Spleen (tissue), 11 donors: ENCODE results near the gene SLC12A6. TPM values are rescaled to one million over a fixed set of nuclear protein-coding genes. Genes with fewer than 3 reads are reported as not detected.
A peak's percentile ranks its signal among the peaks of the same experiment; 100 is the strongest.

Experiments
- DNase-seq: peaks from one replicate; pipeline ENCODE4 v3.0.0-alpha.2; 2020
- H3K27ac ChIP-seq, 8 donors: fragments of 200-600 bp; sonication (generic) in 7 of 8; 1 replicate in 4 of 8; 2 replicates in 4 of 8; pipeline versions ENCODE4 v1.5.0 to v1.8.0; 2016 to 2021; ENCODE audit warnings: inconsistent platforms in 4 of 8, mild to moderate bottlenecking in 4 of 8, moderate library complexity in 1 of 8
- H3K27me3 ChIP-seq, 7 donors: fragments of 200-600 bp; sonication (generic) in 6 of 7; replicated peaks in 1 of 7; 1 replicate in 4 of 7; 2 replicates in 3 of 7; pipeline versions ENCODE4 v1.5.0 to v1.8.0; 2016 to 2021; ENCODE audit warnings: inconsistent platforms in 3 of 7, mild to moderate bottlenecking in 1 of 7
- H3K36me3 ChIP-seq, 6 donors: fragments of 200-600 bp; sonication (generic) in 5 of 6; 1 replicate in 4 of 6; 2 replicates in 2 of 6; pipeline versions ENCODE4 v1.5.0 to v1.8.0; 2016 to 2021; ENCODE audit warnings: inconsistent platforms in 2 of 6
- H3K4me1 ChIP-seq, 6 donors: fragments of 200-600 bp; sonication (generic) in 5 of 6; 1 replicate in 3 of 6; 2 replicates in 3 of 6; pipeline versions ENCODE4 v1.5.0 to v1.8.0; 2016 to 2021; ENCODE audit warnings: inconsistent platforms in 3 of 6
- H3K4me3 ChIP-seq, 8 donors: fragments of 200-600 bp; sonication (generic) in 7 of 8; 1 replicate in 4 of 8; 2 replicates in 4 of 8; pipeline versions ENCODE4 v1.5.0 to v1.8.0; 2016 to 2021; ENCODE audit warnings: inconsistent platforms in 4 of 8, mild to moderate bottlenecking in 4 of 8, moderate library complexity in 2 of 8
- H3K9me3 ChIP-seq, 8 donors: fragments of 200-600 bp; sonication (generic) in 7 of 8; 1 replicate in 4 of 8; 2 replicates in 4 of 8; pipeline versions ENCODE4 v1.5.0 to v1.8.0; 2016 to 2021; ENCODE audit warnings: inconsistent platforms in 4 of 8
- CTCF ChIP-seq, 11 experiments: fragments of 200-600 bp in 7 of 11; fragments of 450-650 bp in 4 of 11; sonication (generic) in 4 of 11; IDR thresholded peaks in 8 of 11; conservative IDR thresholded peaks in 3 of 11; 1 replicate in 7 of 11; 2 replicates in 4 of 11; pipeline versions ENCODE4 v1.4.0 to v1.8.0; 2016 to 2021; ENCODE audit warnings: antibody characterized with exemption in 11 of 11, inconsistent platforms in 4 of 11, mild to moderate bottlenecking in 1 of 11
- POLR2A ChIP-seq, 3 donors: fragments of 450-650 bp; IDR thresholded peaks; one replicate each; pipeline ENCODE4 v1.5.1; 2017; ENCODE audit warnings: antibody characterized with exemption in 3 of 3, mild to moderate bottlenecking in 1 of 3
- POLR2AphosphoS5 ChIP-seq, 3 donors: sonication (generic); formaldehyde crosslinking; IDR thresholded peaks; one replicate each; pipeline ENCODE4 v1.5.1; 2017; ENCODE audit warnings: antibody characterized with exemption in 3 of 3
- WGBS, 5 donors: extraction: QIAGEN DNeasy Blood & Tissue Kit in 3 of 5; methylation state at CpG; one replicate each; pipeline versions ENCODE4 v1.1.5 to v1.1.7; 2013 to 2018; 5-methylcytosine and 5-hydroxymethylcytosine counted together
- intact Hi-C: fragments of 100-400 bp; cut with DNase I; formaldehyde crosslinking; loops from one replicate; pipeline ENCODE4 v1.15.0; 2023; ENCODE audit warnings: low total_unique reads
- polyA plus RNA-seq, 3 donors: library from polyadenylated mRNA; stranded (reverse); fragments of 200-250 nt; gene quantifications; one replicate each; pipeline ENCODE4 v1.2.1, GENCODE V29; 2013
- total RNA-seq, 7 donors: library from RNA; depleted of rRNA in 3 of 7; stranded (reverse); fragments of >200 nt in 3 of 7; fragmentation: NEBNext Ultra II Directional in 4 of 7; extraction: Animal tissue kit (Norgen Biotek cat#: 25700) in 4 of 7; gene quantifications; one replicate each; pipeline versions ENCODE4 v1.1.0 to v1.2.1, GENCODE V29; 2016 to 2021
- donor health status: healthy with polysubstance abuse.
- donor health status: DM: no; HTN: no; CAD: no; lungs with moderate emphysema.
- donor health status: DM: no; HTN: no; CAD: no.
- donor health status: Bipolar disorder and iron deficiency.
- donor health status: healthy.
- donor health status: DM: no; HTN: no; CAD: no.
- donor health status: DM: yes; HTN: yes; CAD: no.

Gene SLC12A6
- total and polyA plus RNA-seq, 10 donors: 5.2 to 120 (median 58.3) TPM

GRCh38 chr15:34341381-34342212 lies 4.0 kb upstream of the SLC12A6 start:
- peaks cover 6 to 56% (median 50%) of the 10 kb centered on the region in 6 donors for H3K4me1 ChIP-seq
- peak overlapping the region; percentile 65 to 87 (median 75) for H3K4me3 ChIP-seq
- H3K36me3 ChIP-seq: peaks cover 0 to 34% (median 8%) of the 10 kb centered on the region in 6 donors
- 88 to 94% (median 92%) methylated on average over 15 of the region's 15 CpGs for WGBS, 5 donors
- H3K27ac ChIP-seq: peak overlapping the region in 6 of 8 donors; percentile 15 to 96 (median 94)
- no peak for TF ChIP-seq POLR2AphosphoS5 (IDR thresholded peaks at IDR 0.05)
- TF ChIP-seq POLR2A (IDR thresholded peaks at IDR 0.05): no peak
- TF ChIP-seq CTCF (IDR thresholded peaks at IDR 0.05 in 8 of 11, conservative IDR thresholded peaks at IDR 0.05 in 3 of 11): no peak
- no peaks in the 10 kb centered on the region for H3K27me3 ChIP-seq
- no peak for DNase-seq
- intact Hi-C loops: loop anchor here (10.0 kb wide), 1 partner anchor 243 kb away; the partner anchor contains the start of gene GOLGA8B
- H3K9me3 ChIP-seq: no peaks in the 10 kb centered on the region

- no peak overlapping the region for H3K4me3 ChIP-seq
- intact Hi-C loops: loop anchor here (10.0 kb wide), 1 partner anchor 245 kb away; the partner anchor contains the start of gene GOLGA8B
- peaks cover 0 to 34% (median 8%) of the 10 kb centered on the region in 6 donors for H3K36me3 ChIP-seq
- no peaks in the 10 kb centered on the region for H3K27me3 ChIP-seq
- peaks cover 6 to 73% (median 67%) of the 10 kb centered on the region in 6 donors for H3K4me1 ChIP-seq
- H3K9me3 ChIP-seq: no peaks in the 10 kb centered on the region
- no peak for DNase-seq
- H3K27ac ChIP-seq: no peak overlapping the region
- no peak for TF ChIP-seq CTCF (IDR thresholded peaks at IDR 0.05 in 8 of 11, conservative IDR thresholded peaks at IDR 0.05 in 3 of 11)
- TF ChIP-seq POLR2A (IDR thresholded peaks at IDR 0.05): no peak
- TF ChIP-seq POLR2AphosphoS5 (IDR thresholded peaks at IDR 0.05): no peak
- WGBS, 5 donors: 91 to 100% (median 96%) methylated on average over 3 of the region's 3 CpGs
Measured at GRCh38 chr15:34339946-34340345, 2.4 kb upstream of the SLC12A6 start.

- 79 to 84% (median 81%) methylated on average over 16 of the region's 16 CpGs for WGBS, 5 donors
- TF ChIP-seq POLR2AphosphoS5 (IDR thresholded peaks at IDR 0.05): no peak
- TF ChIP-seq CTCF (IDR thresholded peaks at IDR 0.05 in 8 of 11, conservative IDR thresholded peaks at IDR 0.05 in 3 of 11): no peak
- TF ChIP-seq POLR2A (IDR thresholded peaks at IDR 0.05): no peak
- peaks cover 6 to 87% (median 81%) of the 10 kb centered on the region in 6 donors for H3K4me1 ChIP-seq
- peak; percentile 86 for DNase-seq
- intact Hi-C loops: no loop called here
- H3K27me3 ChIP-seq: no peaks in the 10 kb centered on the region
- peaks cover 0 to 34% (median 8%) of the 10 kb centered on the region in 6 donors for H3K36me3 ChIP-seq
- H3K27ac ChIP-seq: peak overlapping the region in 7 of 8 donors; percentile 94 to 100 (median 98)
- no peaks in the 10 kb centered on the region for H3K9me3 ChIP-seq
- peak overlapping the region in 7 of 8 donors; percentile 77 to 94 (median 84) for H3K4me3 ChIP-seq
Measured at GRCh38 chr15:34338347-34338746, 766 bp upstream of the SLC12A6 start.

GRCh38 chr15:34336991-34337556 lies 507 bp downstream of the SLC12A6 start:
- TF ChIP-seq POLR2A (IDR thresholded peaks at IDR 0.05): no peak
- peak in 1 of 3 donors; percentile 13 for TF ChIP-seq POLR2AphosphoS5 (IDR thresholded peaks at IDR 0.05)
- TF ChIP-seq CTCF (IDR thresholded peaks at IDR 0.05 in 8 of 11, conservative IDR thresholded peaks at IDR 0.05 in 3 of 11): no peak
- DNase-seq: peak; percentile 84
- Histone ChIP-seq H3K36me3 (peaks cover 0 to 39% (median 8%) of the 10 kb centered on the region in 6 donors), H3K27ac (peak overlapping the region; percentile 89 to 100 (median 98)), H3K27me3 (no peaks in the 10 kb centered on the region), H3K4me1 (peaks cover 10 to 94% (median 87%) of the 10 kb centered on the region in 6 donors), H3K9me3 (no peaks in the 10 kb centered on the region), H3K4me3 (peak overlapping the region; percentile 68 to 94 (median 83))
- intact Hi-C loops: no loop called here
- WGBS, 5 donors: 0 to 1% (median 1%) methylated on average over 22 to 26 of the region's 26 CpGs
